Measurements from ENCODE around the gene TRPM2. TPM values are rescaled to one million over a fixed set of nuclear protein-coding genes. Genes with fewer than 3 reads are reported as not detected.

The TRPM2 gene
- total RNA-seq, 1 donor from 2014 or later, result 3.9 TPM

DNA sequence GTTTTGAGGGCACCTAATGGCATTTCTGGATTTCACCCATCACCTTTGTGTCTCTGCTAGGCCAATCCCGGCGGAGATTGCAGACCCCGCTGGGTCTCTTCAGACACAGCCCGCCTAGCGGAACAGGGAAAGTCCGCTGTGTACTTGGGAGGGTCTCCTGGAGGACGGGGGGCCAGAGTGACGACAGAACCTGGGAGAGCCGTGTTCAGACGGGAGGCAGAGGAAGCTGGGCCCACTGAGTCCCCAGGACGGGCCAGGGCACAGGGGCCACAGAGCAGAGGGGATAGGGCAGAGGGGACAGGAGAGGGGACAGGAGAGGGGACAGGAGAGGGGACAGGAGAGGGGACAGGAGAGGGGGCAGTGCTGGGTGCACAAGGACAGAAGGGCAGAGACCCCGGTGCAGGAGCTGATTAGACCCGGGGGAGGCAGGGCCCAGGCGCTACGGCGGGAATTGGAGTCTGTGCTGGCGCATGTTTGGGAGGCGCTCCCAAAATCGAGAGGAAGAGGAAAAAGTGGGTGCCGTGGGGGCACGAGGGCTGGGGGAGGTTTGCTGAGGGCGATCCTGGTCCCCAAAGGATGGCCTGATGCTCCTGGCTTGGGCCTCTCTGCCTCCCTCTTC, 12.7 kb downstream of the TRPM2 start:
- CTCF ChIA-PET, result no interaction called here
- TF ChIP-seq, protein P1, sequence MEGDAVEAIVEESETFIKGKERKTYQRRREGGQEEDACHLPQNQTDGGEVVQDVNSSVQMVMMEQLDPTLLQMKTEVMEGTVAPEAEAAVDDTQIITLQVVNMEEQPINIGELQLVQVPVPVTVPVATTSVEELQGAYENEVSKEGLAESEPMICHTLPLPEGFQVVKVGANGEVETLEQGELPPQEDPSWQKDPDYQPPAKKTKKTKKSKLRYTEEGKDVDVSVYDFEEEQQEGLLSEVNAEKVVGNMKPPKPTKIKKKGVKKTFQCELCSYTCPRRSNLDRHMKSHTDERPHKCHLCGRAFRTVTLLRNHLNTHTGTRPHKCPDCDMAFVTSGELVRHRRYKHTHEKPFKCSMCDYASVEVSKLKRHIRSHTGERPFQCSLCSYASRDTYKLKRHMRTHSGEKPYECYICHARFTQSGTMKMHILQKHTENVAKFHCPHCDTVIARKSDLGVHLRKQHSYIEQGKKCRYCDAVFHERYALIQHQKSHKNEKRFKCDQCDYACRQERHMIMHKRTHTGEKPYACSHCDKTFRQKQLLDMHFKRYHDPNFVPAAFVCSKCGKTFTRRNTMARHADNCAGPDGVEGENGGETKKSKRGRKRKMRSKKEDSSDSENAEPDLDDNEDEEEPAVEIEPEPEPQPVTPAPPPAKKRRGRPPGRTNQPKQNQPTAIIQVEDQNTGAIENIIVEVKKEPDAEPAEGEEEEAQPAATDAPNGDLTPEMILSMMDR (IDR thresholded peaks at IDR 0.05), result no peak

DNA sequence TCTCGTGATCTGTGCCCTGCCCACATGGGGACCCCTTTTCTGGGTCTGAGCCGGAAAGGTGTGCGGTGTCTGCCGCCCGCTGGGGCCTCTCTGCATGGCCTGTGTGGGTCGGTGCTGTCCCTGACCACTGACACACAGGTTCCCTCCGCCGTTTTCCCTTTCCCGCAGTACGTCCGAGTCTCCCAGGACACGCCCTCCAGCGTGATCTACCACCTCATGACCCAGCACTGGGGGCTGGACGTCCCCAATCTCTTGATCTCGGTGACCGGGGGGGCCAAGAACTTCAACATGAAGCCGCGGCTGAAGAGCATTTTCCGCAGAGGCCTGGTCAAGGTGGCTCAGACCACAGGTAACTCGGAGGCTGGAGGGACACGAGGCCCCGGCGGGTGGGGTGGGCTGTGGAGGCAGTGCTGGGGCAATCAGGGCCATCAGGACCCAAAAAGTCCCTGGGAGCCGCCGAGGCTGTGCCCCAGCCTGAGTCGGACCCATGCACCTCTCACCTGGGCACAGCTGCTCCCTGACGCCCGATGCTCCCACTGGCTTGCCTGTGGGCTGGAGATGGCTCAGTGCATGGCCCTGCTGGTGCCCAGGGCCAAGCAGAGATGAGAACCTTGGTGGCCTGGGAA, 13.3 kb downstream of the TRPM2 start:
- Mint-ChIP-seq H3K4me1 (peaks cover 2% of the 10 kb centered on the region), H3K27me3 (no peaks in the 10 kb centered on the region), H3K4me3 (no peak overlapping the region), H3K36me3 (ENCODE audit: low read depth) (no peaks in the 10 kb centered on the region), H3K27ac (no peak overlapping the region), H3K9me3 (peaks cover 8% of the 10 kb centered on the region)
- ATAC-seq (ENCODE audit: low read depth) (no peak), DNase-seq (no peak)
- TF ChIP-seq, protein P1 (IDR thresholded peaks at IDR 0.05), result no peak
- POLR2A ChIA-PET, result no interaction called here
- intact Hi-C loops (cut with micrococcal nuclease), result no loop called here
- CTCF ChIA-PET, result no interaction called here

More for the DNA sequence above, 12.7 kb downstream of the TRPM2 start:
- H3K27me3 Mint-ChIP-seq, result no peaks in the 10 kb centered on the region
- POLR2A ChIA-PET, result interaction anchor here (0.6 kb wide), 1 partner anchor 89 kb away, joined by 7 read pairs; the partner anchor contains the start of gene LRRC3
- no peak for ATAC-seq (ENCODE audit: low read depth)
- no peak overlapping the region for H3K27ac Mint-ChIP-seq
- DNase-seq, result no peak
- no peak overlapping the region for H3K4me3 Mint-ChIP-seq
- peaks cover 8% of the 10 kb centered on the region for H3K9me3 Mint-ChIP-seq
- no peaks in the 10 kb centered on the region for H3K36me3 Mint-ChIP-seq (ENCODE audit: low read depth)
- peaks cover 2% of the 10 kb centered on the region for H3K4me1 Mint-ChIP-seq
- intact Hi-C loops (cut with micrococcal nuclease), result no loop called here

DNA sequence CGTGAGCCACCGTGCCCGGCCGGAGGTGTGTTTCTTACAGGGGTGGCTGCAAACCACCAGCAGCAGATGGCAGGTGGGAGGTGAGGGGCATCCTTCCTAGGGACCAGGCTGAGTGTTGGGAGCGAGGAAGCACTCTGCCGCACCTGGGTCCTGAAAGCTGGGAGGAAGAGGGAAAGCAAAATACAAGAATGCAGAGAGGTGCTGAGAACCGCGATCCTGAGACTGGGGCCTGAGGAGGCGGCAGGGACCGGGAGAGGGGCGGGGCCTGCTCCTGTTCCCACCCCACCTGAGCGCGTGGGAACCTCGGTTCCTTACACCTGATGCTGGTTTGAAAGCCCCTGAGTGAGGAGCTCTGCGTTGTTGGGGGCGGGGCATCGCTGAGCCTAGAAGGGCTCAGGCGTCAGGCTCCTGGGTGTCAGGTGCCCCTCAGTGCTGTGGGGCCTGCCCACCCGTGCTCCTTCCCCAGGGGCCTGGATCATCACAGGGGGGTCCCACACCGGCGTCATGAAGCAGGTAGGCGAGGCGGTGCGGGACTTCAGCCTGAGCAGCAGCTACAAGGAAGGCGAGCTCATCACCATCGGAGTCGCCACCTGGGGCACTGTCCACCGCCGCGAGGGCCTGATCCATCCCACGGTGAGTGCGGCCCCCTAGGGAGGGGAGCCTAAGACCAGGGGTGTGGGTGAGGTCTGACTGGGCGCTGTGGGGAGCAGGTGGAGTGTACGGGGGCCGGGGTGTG, 15.5 kb downstream of the TRPM2 start:
- no peaks in the 10 kb centered on the region for H3K27me3 Mint-ChIP-seq
- ChIA-PET POLR2A (no interaction called here), CTCF (no interaction called here)
- H3K36me3 Mint-ChIP-seq (ENCODE audit: low read depth), result no peaks in the 10 kb centered on the region
- ATAC-seq (ENCODE audit: low read depth) (no peak), DNase-seq (no peak)
- H3K27ac Mint-ChIP-seq, result no peak overlapping the region
- H3K4me1 Mint-ChIP-seq, result peaks cover 2% of the 10 kb centered on the region
- intact Hi-C loops (cut with micrococcal nuclease), result no loop called here
- no peaks in the 10 kb centered on the region for H3K9me3 Mint-ChIP-seq
- H3K4me3 Mint-ChIP-seq, result no peak overlapping the region
- TF ChIP-seq, protein P1 (IDR thresholded peaks at IDR 0.05), result no peak

DNA sequence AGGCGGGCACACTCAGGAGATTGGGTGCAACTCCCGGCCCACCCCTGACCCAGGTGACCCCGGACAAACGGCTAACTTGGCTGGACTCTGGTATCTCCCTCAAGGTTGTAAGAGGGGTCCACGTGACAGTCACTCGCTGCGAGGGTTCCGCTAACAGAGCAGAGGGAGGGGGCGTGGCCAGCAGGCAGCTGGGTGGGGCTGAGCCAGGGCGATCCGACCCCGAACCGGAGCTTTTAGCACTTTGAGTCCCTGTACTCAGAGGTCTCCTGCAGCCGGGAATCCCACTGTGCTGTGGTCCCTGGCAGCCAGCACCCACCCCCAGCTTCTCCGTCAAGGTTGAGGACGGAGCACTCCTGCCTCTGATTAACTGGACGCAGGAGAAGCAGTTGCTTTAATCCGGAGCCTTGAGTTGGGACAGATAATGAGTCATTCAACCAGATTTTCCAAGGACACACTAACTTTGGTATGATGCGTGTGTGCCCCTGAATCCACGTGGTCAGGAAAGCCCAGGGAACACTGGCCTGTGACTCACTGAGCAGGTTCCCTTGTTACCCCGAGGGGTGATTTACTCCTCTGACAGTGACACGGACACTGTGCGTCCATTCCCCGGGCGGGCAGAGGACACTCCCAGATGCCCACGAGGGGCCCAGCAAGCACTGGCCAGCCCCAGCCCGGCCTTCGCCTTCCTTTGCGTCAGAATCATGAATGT, 16.8 kb downstream of the TRPM2 start:
- no peak for DNase-seq
- peak; percentile 50 for ATAC-seq (ENCODE audit: low read depth)
- no peak overlapping the region for H3K27ac Mint-ChIP-seq
- intact Hi-C loops (cut with micrococcal nuclease), result no loop called here
- TF ChIP-seq, protein P1 (IDR thresholded peaks at IDR 0.05), result no peak
- H3K4me1 Mint-ChIP-seq, result peaks cover 7% of the 10 kb centered on the region
- H3K4me3 Mint-ChIP-seq, result no peak overlapping the region
- H3K27me3 Mint-ChIP-seq, result no peaks in the 10 kb centered on the region
- H3K36me3 Mint-ChIP-seq (ENCODE audit: low read depth), result no peaks in the 10 kb centered on the region
- ChIA-PET POLR2A (no interaction called here), CTCF (no interaction called here)
- peaks cover 2% of the 10 kb centered on the region for H3K9me3 Mint-ChIP-seq

Data from activated B cell treated with CpG ODN at 0.5 μM for 24 hours (primary cell).